ENCODE data around the gene DNMBP.

DNA sequence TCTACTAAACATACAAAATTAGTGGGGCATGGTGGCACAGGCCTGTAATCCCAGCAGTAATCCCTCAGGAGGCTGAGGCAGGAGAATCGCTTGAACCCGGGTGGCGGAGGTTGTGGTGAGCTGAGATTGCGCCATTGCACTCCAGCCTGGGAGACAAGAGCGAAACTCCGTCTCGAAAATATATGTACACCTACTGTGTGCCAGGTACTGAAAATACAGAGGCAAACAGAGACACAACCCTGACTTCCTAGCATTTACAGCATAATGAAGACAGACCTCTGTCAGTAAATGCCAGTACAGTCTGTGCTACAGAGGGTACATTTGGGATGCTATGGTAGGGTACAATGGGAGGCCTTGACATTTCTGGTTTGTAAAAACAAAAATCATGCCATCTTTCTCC is 160.7 kb downstream of the DNMBP start:
- TF ChIP-seq CTCF (IDR thresholded peaks at IDR 0.05) (no peak), POLR2A (IDR thresholded peaks at IDR 0.05) (no peak)
